Stimulated activated CD8-positive, alpha-beta memory T cell treated with anti-CD3 and anti-CD28 coated beads, Interleukin-4, amount 100 ng/mL, for 1 hour (primary cell): Measurements from ENCODE around the gene SUFU.

Experiments
- DNase-seq, 2 donors: peaks; one replicate each; pipeline ENCODE4 v3.0.0-alpha.2; 2020; ENCODE audit warnings: low read depth in 2 of 2, low spot score in 1 of 2

The SUFU gene

GRCh38 chr10:102617041-102617440 is 113.3 kb downstream of the SUFU start:
- DNase-seq: no peak

- no peak for DNase-seq
These were observed 114.0 kb downstream of the SUFU start for GRCh38 chr10:102617816-102618215.

GRCh38 chr10:102619281-102619981 is 115.7 kb downstream of the SUFU start:
- no peak for DNase-seq

- no peak for DNase-seq
These were observed 116.4 kb downstream of the SUFU start for GRCh38 chr10:102620138-102620590.

GRCh38 chr10:102620591-102621442 is 117.0 kb downstream of the SUFU start:
- no peak for DNase-seq

GRCh38 chr10:102621443-102622325 is 117.9 kb downstream of the SUFU start:
- no peak for DNase-seq

GRCh38 chr10:102624094-102624493 is 120.3 kb downstream of the SUFU start:
- DNase-seq: no peak

- no peak for DNase-seq
These were observed 121.2 kb downstream of the SUFU start for GRCh38 chr10:102624751-102625645.

GRCh38 chr10:102626026-102626685 is 122.4 kb downstream of the SUFU start:
- no peak for DNase-seq

GRCh38 chr10:102627291-102627735 is 123.5 kb downstream of the SUFU start:
- DNase-seq: no peak

GRCh38 chr10:102627736-102628293 is 124.0 kb downstream of the SUFU start:
- DNase-seq: no peak

GRCh38 chr10:102628451-102628911 is 124.7 kb downstream of the SUFU start:
- DNase-seq: no peak

GRCh38 chr10:102629661-102630614 is 126.2 kb downstream of the SUFU start:
- DNase-seq: no peak

- DNase-seq: no peak
These were observed 126.9 kb downstream of the SUFU start for GRCh38 chr10:102630663-102631062.

GRCh38 chr10:102631525-102632393 is 128.0 kb downstream of the SUFU start:
- DNase-seq: no peak

GRCh38 chr10:102632394-102633111 is 128.8 kb downstream of the SUFU start:
- no peak for DNase-seq

GRCh38 chr10:102633287-102633686 is 129.5 kb downstream of the SUFU start:
- no peak for DNase-seq
